GM23338 (cell line): ENCODE measurements around the gene SFMBT2. TPM values are rescaled to one million over a fixed set of nuclear protein-coding genes. Genes with fewer than 3 reads are reported as not detected.

ENCODE experiments used
- ATAC-seq: fragments of 200-7000 bp; cut with Tn5 transposase; 3 replicates; pipeline ENCODE4 v1.9.1; 2020
- DNase-seq: peaks from one replicate; pipeline ENCODE4 v3.0.0-alpha.2; 2015; ENCODE audit warnings: low spot score
- H2AFZ ChIP-seq: fragments of 200-600 bp; sonication (generic); 2 replicates; pipeline ENCODE4 v1.8.0; 2016; ENCODE audit warnings: antibody characterized with exemption, mild to moderate bottlenecking, moderate library complexity
- H3F3A ChIP-seq: fragments of 200-600 bp; sonication (generic); replicated peaks from 2 replicates; pipeline ENCODE4 v1.8.0; 2017; ENCODE audit warnings: antibody characterized with exemption, mixed run types, low read depth
- H3K27ac ChIP-seq: fragments of 200-600 bp; sonication (generic); 2 replicates; pipeline ENCODE4 v1.6.1; 2016; ENCODE audit warnings: low read depth
- H3K27me3 ChIP-seq: fragments of 200-600 bp; sonication (generic); 2 replicates; pipeline ENCODE4 v1.8.0; 2016; ENCODE audit warnings: mild to moderate bottlenecking, mixed run types, moderate library complexity; ENCODE audit not compliant: insufficient read depth
- H3K36me3 ChIP-seq: fragments of 200-600 bp; sonication (generic); 2 replicates; pipeline ENCODE4 v1.8.0; 2016; ENCODE audit warnings: mild to moderate bottlenecking; ENCODE audit not compliant: insufficient read depth
- H3K4me1 ChIP-seq: fragments of 200-600 bp; sonication (generic); 2 replicates; pipeline ENCODE4 v1.8.0; 2016; ENCODE audit warnings: mild to moderate bottlenecking, moderate library complexity; ENCODE audit not compliant: insufficient read depth
- H3K4me2 ChIP-seq: fragments of 200-600 bp; sonication (generic); 2 replicates; pipeline ENCODE4 v1.7.1; 2017; ENCODE audit warnings: mixed run types
- H3K4me3 ChIP-seq: fragments of 200-600 bp; sonication (generic); 2 replicates; pipeline ENCODE4 v1.6.1; 2016; ENCODE audit warnings: mixed run types
- H3K79me2 ChIP-seq: fragments of 200-600 bp; sonication (generic); replicated peaks from 2 replicates; pipeline ENCODE4 v1.8.0; 2017; ENCODE audit warnings: mild to moderate bottlenecking; ENCODE audit not compliant: insufficient read depth
- H3K9me2 ChIP-seq: fragments of 200-600 bp; sonication (generic); 2 replicates; pipeline ENCODE4 v1.8.0; 2017; ENCODE audit not compliant: insufficient read depth
- H4K20me1 ChIP-seq: fragments of 200-600 bp; sonication (generic); replicated peaks from 2 replicates; pipeline ENCODE4 v1.8.0; 2017; ENCODE audit warnings: mild to moderate bottlenecking; ENCODE audit not compliant: insufficient read depth
- H3K27ac Mint-ChIP-seq: 2 replicates; pipeline ENCODE4 v1.8.0; 2020; ENCODE audit warnings: inconsistent platforms, mild to moderate bottlenecking, moderate library complexity, mixed read lengths
- H3K27me3 Mint-ChIP-seq: 3 replicates; pipeline ENCODE4 v1.8.0; 2022; ENCODE audit warnings: low read depth, mild to moderate bottlenecking, moderate library complexity, mixed read lengths, inconsistent platforms; ENCODE audit not compliant: insufficient read depth, poor library complexity
- H3K36me3 Mint-ChIP-seq: 3 replicates; pipeline ENCODE4 v1.8.0; 2021; ENCODE audit warnings: low read depth, mild to moderate bottlenecking, inconsistent platforms, moderate library complexity, mixed read lengths
- H3K4me1 Mint-ChIP-seq: 3 replicates; pipeline ENCODE4 v1.8.0; 2020; ENCODE audit warnings: mild to moderate bottlenecking, inconsistent platforms, mixed read lengths
- H3K4me3 Mint-ChIP-seq: 3 replicates; pipeline ENCODE4 v1.8.0; 2021; ENCODE audit warnings: moderate library complexity, mild to moderate bottlenecking, inconsistent platforms, mixed read lengths
- H3K9me3 Mint-ChIP-seq: 3 replicates; pipeline ENCODE4 v1.8.0; 2020; ENCODE audit warnings: moderate library complexity, mild to moderate bottlenecking, inconsistent platforms, mixed read lengths
- CREB1 ChIP-seq: fragments of 250-450 bp; sonication (Bioruptor Pico); IDR thresholded peaks from 2 replicates; pipeline ENCODE4 v1.5.0; 2020; ENCODE audit warnings: low read depth, mild to moderate bottlenecking, moderate library complexity
- CTCF ChIP-seq, 2 experiments: fragments of 200-600 bp in 1 of 2; sonication (generic) in 1 of 2; conservative IDR thresholded peaks; 2 replicates each; pipeline versions ENCODE4 v1.5.1 to v1.6.1; 2016 to 2017; ENCODE audit warnings: antibody characterized with exemption in 2 of 2, low read depth in 2 of 2, mild to moderate bottlenecking in 2 of 2, moderate library complexity in 1 of 2
- ETS1 ChIP-seq: IDR thresholded peaks from 2 replicates; pipeline ENCODE4 v1.6.1; 2016; ENCODE audit warnings: antibody characterized with exemption
- EZH2 ChIP-seq: fragments of 200-600 bp; sonication (generic); IDR thresholded peaks from one replicate; pipeline ENCODE4 v1.8.0; 2017; ENCODE audit warnings: antibody characterized with exemption, mild to moderate bottlenecking, low read depth; ENCODE audit not compliant: unreplicated experiment
- EZH2phosphoT487 ChIP-seq: fragments of 200-600 bp; sonication (generic); IDR thresholded peaks from one replicate; pipeline ENCODE4 v1.8.1; 2018; ENCODE audit warnings: antibody characterized with exemption; ENCODE audit not compliant: unreplicated experiment
- JUNB ChIP-seq: IDR thresholded peaks from one replicate; pipeline ENCODE4 v1.6.1; 2016; ENCODE audit warnings: antibody characterized with exemption; ENCODE audit not compliant: unreplicated experiment
- NANOG ChIP-seq: IDR thresholded peaks from 2 replicates; pipeline ENCODE4 v1.6.1; 2016; ENCODE audit warnings: antibody characterized with exemption, borderline replicate concordance
- POLR2AphosphoS5 ChIP-seq: IDR thresholded peaks from 2 replicates; pipeline ENCODE4 v1.6.1; 2016; ENCODE audit warnings: antibody characterized with exemption, low read depth
- REST ChIP-seq: IDR thresholded peaks from one replicate; pipeline ENCODE4 v1.6.1; 2018; ENCODE audit warnings: antibody characterized with exemption; ENCODE audit not compliant: unreplicated experiment
- STAT1 ChIP-seq: IDR thresholded peaks from one replicate; pipeline ENCODE4 v1.6.1; 2016; ENCODE audit warnings: antibody characterized with exemption; ENCODE audit not compliant: unreplicated experiment
- ZNF114 ChIP-seq: fragments of 250-450 bp; sonication (Bioruptor Pico); IDR thresholded peaks from 2 replicates; pipeline ENCODE4 v1.5.0; 2020; ENCODE audit warnings: mild to moderate bottlenecking, moderate library complexity
- ZNF331 ChIP-seq: fragments of 250-450 bp; sonication (Bioruptor Pico); IDR thresholded peaks from 2 replicates; pipeline ENCODE4 v1.5.0; 2020; ENCODE audit warnings: low read depth, mild to moderate bottlenecking, moderate library complexity
- ZNF462 ChIP-seq: fragments of 250-450 bp; sonication (Bioruptor Pico); IDR thresholded peaks from 2 replicates; pipeline ENCODE4 v1.5.0; 2020; ENCODE audit warnings: mild to moderate bottlenecking, moderate library complexity
- polyA plus RNA-seq: library from polyadenylated mRNA; unstranded; fragments of >200 nt; fragmentation: Nextera tagmentation; extraction: Ambion mirVana; gene quantifications from 2 replicates; pipeline ENCODE4 v1.2.1, GENCODE V29; 2016
- total RNA-seq: library from RNA; depleted of rRNA; stranded (reverse); fragments of >200 nt; shearing (Covaris generic); gene quantifications from 2 replicates; pipeline ENCODE4 v1.2.3, GENCODE V29; 2014

Gene SFMBT2
- total and polyA plus RNA-seq, 2 experiments from 2014 or later = 2.7 to 6.7 TPM

- TF ChIP-seq NANOG (no peak), JUNB (no peak), CTCF (conservative IDR thresholded peaks at IDR 0.05; ENCODE audit: low read depth in 2 of 2) (no peak), REST (no peak), POLR2AphosphoS5 (no peak), EZH2 (no peak), ZNF331 (CRISPR knock-in tag) (no peak), CREB1 (CRISPR knock-in tag) (no peak), ZNF114 (no peak), ETS1 (no peak), EZH2phosphoT487 (no peak), ZNF462 (no peak), STAT1 (no peak)
- H3K9me3 Mint-ChIP-seq = no peaks in the 10 kb centered on the region; the same call in 2 of the 3 replicates
- peaks cover 8% of the 10 kb centered on the region; the same call in 2 of the 3 replicates for H3K4me1 Mint-ChIP-seq
- peaks cover 6% of the 10 kb centered on the region for H3K27me3 Mint-ChIP-seq
- peaks cover 4% of the 10 kb centered on the region; the same call in 1 of the 2 replicates for H3K79me2 ChIP-seq
- H3K36me3 Mint-ChIP-seq = 0 out of 3 replicates have a peak, but pooled peaks cover 2% of the 10 kb centered on the region
- H2AFZ ChIP-seq = no peak overlapping the region
- no peaks in the 10 kb centered on the region for H4K20me1 ChIP-seq
- H3K27me3 ChIP-seq = no peaks in the 10 kb centered on the region
- H3F3A ChIP-seq = no peaks in the 10 kb centered on the region
- no peak overlapping the region for H3K27ac Mint-ChIP-seq
- no peaks in the 10 kb centered on the region for H3K36me3 ChIP-seq
- H3K4me1 ChIP-seq = peaks cover 6% of the 10 kb centered on the region; the same call in 1 of the 2 replicates
- H3K4me2 ChIP-seq = no peak overlapping the region
- H3K4me3 Mint-ChIP-seq = no peak overlapping the region
- no peak for DNase-seq
- peaks cover 3% of the 10 kb centered on the region; the same call in 1 of the 2 replicates for H3K9me2 ChIP-seq
- no peak overlapping the region for H3K27ac ChIP-seq
- ATAC-seq = no peak
- H3K4me3 ChIP-seq = no peak overlapping the region
These were observed 94.0 kb downstream of the SFMBT2 start for GRCh38 chr10:7316839-7317238.
